Liver (tissue), 3 donors: Measurements from ENCODE around the gene ABCG2.

ENCODE experiments used
- ATF3 ChIP-seq: IDR thresholded peaks from 2 replicates; pipeline ENCODE4 v1.6.1; 2016; ENCODE audit warnings: antibody characterized with exemption
- EGR1 ChIP-seq, 2 donors: IDR thresholded peaks; 2 replicates each; pipeline ENCODE4 v1.6.1; 2016 to 2018; ENCODE audit warnings: antibody characterized with exemption in 2 of 2, low read depth in 2 of 2
- HNF4A ChIP-seq, 2 donors: conservative IDR thresholded peaks; 2 replicates each; pipeline ENCODE4 v1.6.1; 2016; ENCODE audit warnings: antibody characterized with exemption in 2 of 2, mild to moderate bottlenecking in 2 of 2
- RAD21 ChIP-seq, 2 donors: IDR thresholded peaks; 2 replicates each; pipeline ENCODE4 v1.6.1; 2016; ENCODE audit warnings: antibody characterized with exemption in 2 of 2, mild to moderate bottlenecking in 2 of 2
- SP1 ChIP-seq: IDR thresholded peaks from 2 replicates; pipeline ENCODE4 v1.6.1; 2018; ENCODE audit warnings: antibody characterized with exemption, mild to moderate bottlenecking
- TAF1 ChIP-seq: conservative IDR thresholded peaks from 2 replicates; pipeline ENCODE4 v1.6.1; 2016; ENCODE audit warnings: antibody characterized with exemption, mild to moderate bottlenecking
- YY1 ChIP-seq: IDR thresholded peaks from 2 replicates; pipeline ENCODE4 v1.6.1; 2016; ENCODE audit warnings: antibody characterized with exemption, mild to moderate bottlenecking
- TF ChIP-seq, protein P1 (sequence below): fragments of 150-350 bp; IDR thresholded peaks from 2 replicates; pipeline ENCODE4 v1.5.1; 2017; ENCODE audit warnings: improper control_type of control experiment, low read depth, low read length; ENCODE audit not compliant: missing input control
- TF ChIP-seq, protein P2 (sequence below): IDR thresholded peaks from 2 replicates; pipeline ENCODE4 v1.6.1; 2016; ENCODE audit warnings: antibody characterized with exemption, mild to moderate bottlenecking
- donor health status: healthy.
- donor health status: healthy.

GRCh38 chr4:88200186-88200585, 41.7 kb upstream of the ABCG2 start:
- no peak for TF ChIP-seq ATF3
- TF ChIP-seq, protein P1, sequence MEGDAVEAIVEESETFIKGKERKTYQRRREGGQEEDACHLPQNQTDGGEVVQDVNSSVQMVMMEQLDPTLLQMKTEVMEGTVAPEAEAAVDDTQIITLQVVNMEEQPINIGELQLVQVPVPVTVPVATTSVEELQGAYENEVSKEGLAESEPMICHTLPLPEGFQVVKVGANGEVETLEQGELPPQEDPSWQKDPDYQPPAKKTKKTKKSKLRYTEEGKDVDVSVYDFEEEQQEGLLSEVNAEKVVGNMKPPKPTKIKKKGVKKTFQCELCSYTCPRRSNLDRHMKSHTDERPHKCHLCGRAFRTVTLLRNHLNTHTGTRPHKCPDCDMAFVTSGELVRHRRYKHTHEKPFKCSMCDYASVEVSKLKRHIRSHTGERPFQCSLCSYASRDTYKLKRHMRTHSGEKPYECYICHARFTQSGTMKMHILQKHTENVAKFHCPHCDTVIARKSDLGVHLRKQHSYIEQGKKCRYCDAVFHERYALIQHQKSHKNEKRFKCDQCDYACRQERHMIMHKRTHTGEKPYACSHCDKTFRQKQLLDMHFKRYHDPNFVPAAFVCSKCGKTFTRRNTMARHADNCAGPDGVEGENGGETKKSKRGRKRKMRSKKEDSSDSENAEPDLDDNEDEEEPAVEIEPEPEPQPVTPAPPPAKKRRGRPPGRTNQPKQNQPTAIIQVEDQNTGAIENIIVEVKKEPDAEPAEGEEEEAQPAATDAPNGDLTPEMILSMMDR: no peak
- no peak for TF ChIP-seq YY1
- TF ChIP-seq, protein P2, sequence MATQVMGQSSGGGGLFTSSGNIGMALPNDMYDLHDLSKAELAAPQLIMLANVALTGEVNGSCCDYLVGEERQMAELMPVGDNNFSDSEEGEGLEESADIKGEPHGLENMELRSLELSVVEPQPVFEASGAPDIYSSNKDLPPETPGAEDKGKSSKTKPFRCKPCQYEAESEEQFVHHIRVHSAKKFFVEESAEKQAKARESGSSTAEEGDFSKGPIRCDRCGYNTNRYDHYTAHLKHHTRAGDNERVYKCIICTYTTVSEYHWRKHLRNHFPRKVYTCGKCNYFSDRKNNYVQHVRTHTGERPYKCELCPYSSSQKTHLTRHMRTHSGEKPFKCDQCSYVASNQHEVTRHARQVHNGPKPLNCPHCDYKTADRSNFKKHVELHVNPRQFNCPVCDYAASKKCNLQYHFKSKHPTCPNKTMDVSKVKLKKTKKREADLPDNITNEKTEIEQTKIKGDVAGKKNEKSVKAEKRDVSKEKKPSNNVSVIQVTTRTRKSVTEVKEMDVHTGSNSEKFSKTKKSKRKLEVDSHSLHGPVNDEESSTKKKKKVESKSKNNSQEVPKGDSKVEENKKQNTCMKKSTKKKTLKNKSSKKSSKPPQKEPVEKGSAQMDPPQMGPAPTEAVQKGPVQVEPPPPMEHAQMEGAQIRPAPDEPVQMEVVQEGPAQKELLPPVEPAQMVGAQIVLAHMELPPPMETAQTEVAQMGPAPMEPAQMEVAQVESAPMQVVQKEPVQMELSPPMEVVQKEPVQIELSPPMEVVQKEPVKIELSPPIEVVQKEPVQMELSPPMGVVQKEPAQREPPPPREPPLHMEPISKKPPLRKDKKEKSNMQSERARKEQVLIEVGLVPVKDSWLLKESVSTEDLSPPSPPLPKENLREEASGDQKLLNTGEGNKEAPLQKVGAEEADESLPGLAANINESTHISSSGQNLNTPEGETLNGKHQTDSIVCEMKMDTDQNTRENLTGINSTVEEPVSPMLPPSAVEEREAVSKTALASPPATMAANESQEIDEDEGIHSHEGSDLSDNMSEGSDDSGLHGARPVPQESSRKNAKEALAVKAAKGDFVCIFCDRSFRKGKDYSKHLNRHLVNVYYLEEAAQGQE: no peak
- TF ChIP-seq HNF4A (conservative IDR thresholded peaks at IDR 0.05): no peak
- no peak for TF ChIP-seq EGR1 (IDR thresholded peaks at IDR 0.05; ENCODE audit: low read depth in 2 of 2)
- TF ChIP-seq RAD21 (IDR thresholded peaks at IDR 0.05): no peak
- TF ChIP-seq SP1: no peak
- no peak for TF ChIP-seq TAF1
